Erythroblast (primary cell): ENCODE measurements around the gene TYSND1.

Source experiments
- GATA1 ChIP-seq: IDR thresholded peaks from 2 replicates; pipeline ENCODE4 v1.6.1; 2011; ENCODE audit warnings: low read depth, mild to moderate bottlenecking, control low read depth, low read length, moderate library complexity
- POLR2A ChIP-seq: IDR thresholded peaks from 2 replicates; pipeline ENCODE4 v1.6.1; 2011; ENCODE audit warnings: mild to moderate bottlenecking, low read length

GRCh38 chr10:70139151-70139996, 7.1 kb downstream of the TYSND1 start:
- TF ChIP-seq POLR2A (no peak), GATA1 (no peak)
